GM19467 (cell line): ENCODE measurements around the gene PLPP4.

Source experiments
- ATAC-seq: cut with Tn5 transposase; IDR thresholded peaks from one replicate; pipeline ENCODE4 v1.9.1; 2021; ENCODE audit warnings: mild to moderate bottlenecking, moderate library complexity; ENCODE audit not compliant: unreplicated experiment

The PLPP4 gene

DNA sequence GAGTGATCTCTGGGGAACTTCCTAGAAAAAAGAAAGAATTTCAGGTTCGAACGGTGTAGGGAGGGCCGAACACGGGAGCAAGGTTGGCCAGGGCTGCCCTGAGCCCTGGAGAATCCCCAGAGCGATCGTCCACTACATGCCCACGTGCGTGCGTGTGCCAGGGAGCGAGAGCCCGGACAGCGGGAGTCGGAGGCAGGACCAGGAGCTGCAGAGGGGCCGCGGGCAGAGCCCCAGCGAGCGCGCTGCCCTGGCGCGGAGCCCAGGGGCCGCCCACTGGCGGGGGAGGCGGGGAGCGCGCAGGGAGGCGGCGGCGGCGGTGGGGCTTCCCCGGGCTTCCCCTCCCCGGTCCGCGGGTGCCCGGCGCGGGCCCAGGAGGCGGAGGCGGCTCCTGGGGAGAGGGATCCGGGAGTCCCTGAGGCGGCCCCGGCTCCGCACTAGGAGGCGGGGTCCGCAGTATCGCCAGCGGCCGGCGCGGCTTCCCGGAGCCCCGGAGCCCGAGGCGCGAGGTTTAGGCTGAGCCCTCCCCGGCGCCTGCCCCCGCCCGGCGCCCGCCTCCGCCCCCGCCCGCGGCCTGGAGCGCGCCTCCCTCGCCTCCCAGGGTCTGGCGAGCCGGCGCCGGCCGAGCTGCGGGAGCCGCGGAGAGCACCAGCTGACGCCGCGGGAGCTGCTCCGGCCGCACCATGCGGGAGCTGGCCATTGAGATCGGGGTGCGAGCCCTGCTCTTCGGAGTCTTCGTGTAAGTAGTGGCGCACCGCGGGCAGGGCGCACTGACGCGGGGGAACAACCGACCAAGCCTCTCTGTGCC is at the start of gene PLPP4:
Gene PLPP4 (plus strand): TSS at position 602 of the 805 bp plus-strand sequence. CDS start 79 bp downstream, at position 681.
- ATAC-seq: no peak

DNA sequence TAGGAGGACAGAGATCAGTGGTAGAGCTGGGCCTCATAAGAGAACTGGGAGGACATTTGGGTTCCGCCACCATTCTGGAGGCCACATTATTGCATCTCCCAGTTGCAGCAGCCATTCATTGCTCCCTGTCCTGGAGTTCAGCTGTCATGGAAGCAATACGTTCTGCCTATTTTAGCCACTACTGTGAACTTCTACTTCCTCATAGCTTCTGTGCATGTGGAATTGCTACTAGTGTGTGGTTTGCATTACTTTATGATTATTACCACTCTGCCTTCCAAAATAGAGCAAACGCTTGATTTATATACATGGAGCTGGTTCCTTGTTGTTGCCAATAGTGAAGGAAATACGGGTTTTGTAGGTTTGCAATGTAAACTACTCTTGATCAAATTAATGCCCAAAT is 47.2 kb upstream of the PLPP4 start:
- no peak for ATAC-seq

DNA sequence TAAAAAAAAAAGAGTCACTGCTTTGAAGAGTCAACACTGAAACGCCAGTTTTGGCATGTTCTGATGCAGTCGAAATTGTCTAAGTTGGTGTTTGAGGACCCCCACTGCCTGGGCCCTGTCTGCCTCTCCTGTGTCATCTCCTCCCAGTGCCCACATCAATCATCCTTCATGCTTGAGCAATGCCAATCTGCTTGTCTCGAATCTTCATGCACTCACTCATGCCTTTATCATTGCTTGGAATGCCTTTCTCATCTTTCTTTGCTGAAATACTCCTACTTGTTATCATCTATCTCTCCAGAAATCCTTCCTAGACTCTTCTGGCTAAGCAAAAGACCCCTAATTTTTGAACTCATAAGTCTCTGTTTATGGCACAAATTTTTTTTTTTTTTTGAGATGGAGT is 42.1 kb upstream of the PLPP4 start:
- no peak for ATAC-seq

DNA sequence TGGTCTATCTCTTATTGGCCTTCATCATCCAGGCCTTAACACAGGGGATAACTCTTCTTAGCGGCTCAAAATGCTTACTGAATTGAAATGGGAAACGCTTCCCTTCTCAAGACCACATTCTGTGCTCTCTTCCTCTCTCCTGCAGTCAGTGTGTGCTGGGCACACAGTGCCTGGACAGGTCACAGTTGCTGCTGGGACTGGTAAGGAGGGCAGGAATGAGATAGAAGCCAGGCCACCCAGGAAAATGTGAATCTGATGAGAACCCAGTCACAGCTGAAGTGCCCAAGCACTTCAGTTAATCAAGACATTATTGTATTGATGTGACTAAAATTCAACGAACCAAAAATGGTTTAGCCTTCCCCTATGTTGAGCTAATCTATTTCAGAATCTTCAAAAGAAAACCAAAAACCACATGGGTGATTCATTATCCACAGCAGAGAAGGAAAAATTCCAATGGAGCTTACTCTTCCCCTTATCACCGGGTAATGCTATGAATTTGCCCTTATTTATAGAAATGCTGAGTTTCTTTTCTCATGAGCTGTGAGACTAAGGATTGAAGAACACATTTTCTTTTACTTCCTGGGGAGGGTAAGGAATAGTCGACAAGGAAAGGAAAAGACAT is 41.2 kb upstream of the PLPP4 start:
- no peak for ATAC-seq

DNA sequence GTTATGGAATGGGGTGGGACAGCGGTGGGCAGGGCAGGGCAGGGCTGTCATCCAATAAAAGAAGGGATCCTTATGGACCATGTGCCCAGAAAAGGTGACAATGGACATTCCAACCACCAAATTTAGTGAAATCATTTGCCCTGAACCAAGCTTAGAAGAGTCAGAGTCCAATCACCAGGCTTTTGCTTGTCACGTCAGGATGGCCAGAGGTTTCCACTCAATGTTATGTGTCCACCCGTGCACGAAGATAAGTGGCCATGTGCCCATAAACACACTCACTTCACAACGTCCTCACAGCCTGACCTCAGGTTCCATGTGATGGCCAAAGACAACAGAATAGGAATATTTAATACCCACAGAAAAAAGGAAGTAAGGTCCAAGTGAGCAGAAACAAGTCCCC is 36.6 kb upstream of the PLPP4 start:
- no peak for ATAC-seq

DNA sequence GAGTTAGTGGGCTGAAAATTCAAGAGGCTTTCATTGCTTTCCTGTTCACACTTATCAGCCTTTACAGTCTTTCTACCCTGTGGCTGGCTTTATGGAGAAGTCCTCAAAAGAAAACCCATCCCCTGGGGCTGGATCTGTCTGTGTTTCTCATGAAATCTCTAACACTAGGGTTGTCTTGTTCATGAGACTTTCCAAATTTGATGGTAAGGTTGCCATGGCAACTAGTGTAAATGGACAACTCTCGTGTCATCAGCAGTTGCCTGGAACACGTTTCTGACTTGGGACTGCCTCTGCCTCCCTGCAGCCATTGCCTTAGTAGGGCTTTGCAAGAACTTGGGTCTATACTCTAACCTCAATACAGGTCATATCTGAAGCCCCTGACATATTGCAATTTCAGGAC is 35.8 kb upstream of the PLPP4 start:
- ATAC-seq: no peak

DNA sequence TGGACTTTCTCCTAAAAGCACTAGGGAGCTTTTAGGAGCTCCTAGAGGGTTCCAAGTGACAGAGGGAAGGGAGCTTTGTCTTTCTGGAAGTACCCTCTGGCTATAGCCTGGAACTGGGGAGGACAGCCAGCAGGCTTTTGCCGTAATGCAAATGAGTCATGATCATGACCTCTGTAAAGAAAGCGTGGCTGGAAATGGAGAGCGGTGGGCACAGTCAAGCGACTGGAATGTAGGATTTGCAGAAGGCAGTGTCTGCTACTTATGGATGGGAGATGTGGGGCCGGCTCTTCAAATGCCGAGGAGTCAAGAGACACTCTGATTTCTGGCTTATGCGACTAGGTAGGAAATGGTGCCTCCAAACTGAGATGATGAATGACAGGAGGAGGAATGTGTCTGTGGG is 34.6 kb upstream of the PLPP4 start:
- no peak for ATAC-seq

DNA sequence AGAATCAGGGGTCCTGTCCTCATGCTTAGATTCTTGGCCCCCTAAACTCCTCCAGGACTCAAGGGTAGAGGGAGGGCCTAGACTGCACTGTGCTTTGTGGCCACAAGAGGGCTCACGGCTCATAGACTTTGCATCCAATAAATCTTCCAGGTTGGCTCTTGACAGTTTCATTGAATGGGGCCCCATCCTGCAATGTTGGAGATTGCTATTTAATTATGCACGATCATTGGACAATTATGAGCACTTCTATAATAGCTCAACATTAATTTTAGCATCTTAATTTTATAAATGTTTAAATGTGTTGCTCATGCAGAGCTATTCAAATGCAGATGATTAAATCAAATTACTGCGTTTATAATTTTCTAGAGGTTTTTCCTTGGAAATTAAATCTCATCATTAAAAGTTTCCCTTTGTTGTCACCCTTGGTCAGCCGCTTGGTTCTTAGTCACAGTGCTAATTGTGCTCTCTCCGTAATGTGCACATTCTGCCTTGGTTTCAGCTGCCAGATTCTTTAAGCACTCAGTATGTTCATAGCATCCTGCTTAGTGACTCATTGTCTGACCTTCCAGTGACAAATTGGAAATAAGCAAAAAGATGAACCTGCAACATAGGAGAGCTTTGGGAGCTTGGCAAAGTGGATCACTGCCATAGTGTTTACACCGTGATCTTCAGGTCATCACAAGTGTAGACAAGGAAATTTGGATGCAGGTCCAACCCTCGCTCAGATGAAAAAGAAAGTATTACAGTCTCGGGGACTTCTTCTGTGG is 33.4 kb upstream of the PLPP4 start:
- peak; percentile 73 for ATAC-seq

DNA sequence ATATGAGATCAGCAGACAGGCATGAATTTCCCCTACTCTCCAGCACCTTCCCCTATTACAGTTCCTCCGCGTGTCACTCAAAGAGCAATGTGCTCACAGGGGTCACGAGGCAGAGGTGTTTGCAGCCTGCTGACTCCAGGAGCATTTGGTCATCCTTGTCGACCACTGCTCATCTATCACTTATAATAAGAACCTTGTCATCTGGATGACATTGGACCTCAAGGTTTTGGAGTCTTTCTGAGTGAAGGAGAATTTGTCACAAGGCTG is 32.9 kb upstream of the PLPP4 start:
- no peak for ATAC-seq

DNA sequence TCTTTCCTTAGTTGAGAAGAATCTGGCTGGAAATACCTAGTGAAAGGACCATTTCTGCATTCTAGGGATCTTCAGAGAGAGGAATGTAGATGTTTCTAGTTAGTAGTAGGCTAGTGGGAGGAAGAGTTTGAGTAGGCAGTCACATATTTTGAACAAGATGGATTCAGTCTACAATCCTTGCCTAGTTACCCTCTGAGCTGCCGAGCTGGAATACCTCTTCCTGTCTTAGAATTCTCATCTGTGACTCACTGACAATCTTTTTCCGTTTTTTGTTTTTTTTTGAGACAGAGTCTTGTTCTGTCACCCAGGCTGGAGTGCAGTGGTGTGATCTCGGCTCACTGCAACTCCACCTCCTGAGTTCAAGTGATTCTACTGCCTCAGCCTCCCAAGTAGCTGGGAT is 30.7 kb upstream of the PLPP4 start:
- ATAC-seq: no peak

DNA sequence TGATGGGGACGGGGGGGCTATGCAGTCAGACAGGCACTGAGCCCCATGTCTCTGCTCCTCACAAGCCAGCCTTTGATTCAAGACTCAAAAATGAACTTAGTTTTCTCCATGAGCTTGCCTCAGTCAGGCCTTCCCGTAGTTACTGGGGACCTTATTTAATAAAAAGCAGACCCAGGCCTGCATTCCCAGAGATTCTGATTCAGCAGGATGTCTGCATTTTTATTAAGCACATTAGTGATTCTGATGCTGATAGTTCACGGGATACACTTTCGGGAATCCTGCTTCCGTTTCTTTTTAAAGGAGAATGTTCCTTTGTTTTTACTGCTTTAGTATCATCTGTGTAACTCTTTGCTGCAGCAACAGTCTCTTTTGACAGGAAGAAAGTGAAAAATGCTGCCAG is 28.3 kb upstream of the PLPP4 start:
- ATAC-seq: no peak

DNA sequence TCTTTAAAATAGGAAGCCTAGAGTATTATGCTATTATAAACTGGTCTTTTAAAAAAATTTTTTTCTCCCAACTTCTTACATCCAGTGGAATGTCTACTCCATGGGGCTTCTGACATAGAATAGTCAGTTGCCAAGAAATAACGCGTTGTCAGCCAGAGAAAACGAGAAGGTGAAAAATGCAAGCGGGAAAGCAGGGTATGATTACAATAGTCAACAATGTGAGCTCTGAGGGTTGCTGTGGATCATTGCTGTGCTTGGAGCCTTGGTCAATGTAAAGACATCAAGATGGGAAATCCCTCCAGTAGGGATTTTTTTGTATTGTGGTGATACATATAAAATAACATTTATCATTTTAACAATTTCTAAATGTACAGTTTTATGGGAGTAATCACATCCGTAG is 27.6 kb upstream of the PLPP4 start:
- no peak for ATAC-seq

DNA sequence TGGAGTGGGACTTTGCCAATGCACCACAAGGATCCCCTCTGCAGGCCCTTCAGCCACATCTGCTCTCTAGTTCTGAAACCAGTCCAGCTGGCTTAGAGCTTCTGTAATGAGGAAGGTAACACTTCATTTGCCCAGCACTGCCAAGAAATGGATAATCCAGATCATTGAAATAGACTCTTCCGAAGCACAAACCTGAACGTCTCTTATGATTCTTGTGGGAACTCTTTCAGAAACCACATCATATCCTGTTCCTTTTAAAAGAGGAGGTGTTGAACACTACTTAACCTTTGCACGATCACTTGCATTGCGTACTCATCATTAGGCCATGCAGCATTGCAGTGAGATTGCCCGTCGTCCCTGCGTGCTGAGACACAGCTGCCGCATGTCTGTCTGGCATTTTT is 25.8 kb upstream of the PLPP4 start:
- ATAC-seq: no peak

DNA sequence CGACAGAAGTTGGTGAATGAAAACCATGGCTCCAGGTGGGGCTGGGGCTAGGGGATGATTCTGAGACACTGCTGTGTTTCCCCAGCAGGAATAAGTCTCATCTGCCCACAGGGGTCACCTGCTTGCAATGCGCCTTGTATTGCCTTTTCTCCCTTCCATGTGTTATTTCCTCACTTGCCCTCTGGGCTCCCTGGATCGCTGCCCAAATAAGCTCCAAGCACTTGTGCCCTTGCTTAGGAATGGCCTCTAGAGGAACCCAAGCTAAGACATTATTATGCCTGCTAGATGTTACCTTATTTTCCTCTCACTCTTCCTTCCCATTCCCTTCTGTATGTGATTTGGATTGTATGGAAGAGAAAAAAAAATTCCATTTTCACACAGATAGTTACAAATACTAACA is 24.8 kb upstream of the PLPP4 start:
- ATAC-seq: no peak

DNA sequence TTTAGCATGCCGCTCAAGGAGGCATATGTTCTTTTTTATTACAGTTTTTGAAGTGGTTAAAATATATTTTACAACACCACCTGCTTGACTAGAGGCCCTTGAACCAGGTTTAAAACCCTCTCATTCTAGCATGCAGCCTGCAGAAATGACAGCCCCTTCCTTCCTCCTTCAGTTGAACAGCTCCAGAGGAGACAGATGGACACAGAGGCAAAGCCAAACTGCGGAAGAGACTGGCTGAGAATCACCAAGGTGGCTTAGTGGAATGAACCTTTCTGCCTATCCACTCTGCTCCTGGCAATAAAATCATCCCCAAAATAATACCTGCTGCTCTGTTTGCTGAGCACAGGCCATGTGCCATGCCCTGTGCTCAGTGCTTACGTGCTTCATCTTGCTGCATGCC is 23.9 kb upstream of the PLPP4 start:
- no peak for ATAC-seq

DNA sequence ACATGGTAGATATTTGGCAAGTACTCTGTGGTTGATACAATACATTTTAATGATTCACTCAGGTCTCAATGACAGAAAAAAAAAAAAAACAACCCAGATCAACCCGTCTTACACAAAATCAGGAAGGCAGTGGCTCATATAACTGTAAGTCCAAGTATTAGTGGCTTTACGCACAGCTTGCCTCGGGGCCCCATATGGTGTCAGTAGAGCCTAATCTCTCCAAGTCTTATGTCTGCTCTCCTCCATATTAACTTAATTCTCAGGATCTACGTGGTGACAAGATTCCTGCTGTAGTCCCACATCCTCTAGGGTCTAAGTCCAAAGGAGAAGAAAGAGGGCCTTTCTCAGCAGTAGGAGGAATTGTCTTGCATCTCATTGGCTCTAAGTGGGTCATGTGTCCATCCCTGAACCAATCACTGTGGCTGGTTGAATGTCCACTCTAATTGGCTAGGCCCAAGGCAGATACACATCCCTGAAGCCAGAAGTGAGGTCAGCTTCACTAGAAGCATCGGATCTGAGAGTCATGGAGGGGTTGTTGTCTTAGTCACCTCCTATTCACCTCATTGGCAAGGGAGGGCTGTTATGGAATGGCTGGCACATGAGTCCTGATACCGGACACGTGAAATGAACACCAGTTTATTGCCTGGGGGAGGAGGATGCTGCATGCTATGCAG is 20.5 kb upstream of the PLPP4 start:
- ATAC-seq: no peak

DNA sequence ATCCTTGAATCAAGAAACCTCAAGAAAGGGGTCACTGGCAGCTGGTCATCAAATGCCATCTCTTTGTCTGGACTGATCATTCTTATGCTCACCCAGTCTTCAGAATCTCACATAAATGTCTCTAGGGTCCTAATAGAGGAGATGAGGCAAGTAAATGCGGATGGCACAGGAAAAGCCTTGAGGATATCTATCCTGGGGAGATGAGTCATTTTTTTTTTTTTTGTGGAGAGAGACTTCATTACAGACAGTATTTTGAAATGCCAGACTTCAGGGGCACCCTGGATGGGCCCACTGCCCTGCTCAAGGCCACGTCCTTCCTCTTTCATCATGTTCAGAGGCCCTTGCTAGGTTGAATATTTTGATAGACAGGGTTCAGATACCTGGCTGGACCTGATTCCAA is 19.5 kb upstream of the PLPP4 start:
- ATAC-seq: no peak

DNA sequence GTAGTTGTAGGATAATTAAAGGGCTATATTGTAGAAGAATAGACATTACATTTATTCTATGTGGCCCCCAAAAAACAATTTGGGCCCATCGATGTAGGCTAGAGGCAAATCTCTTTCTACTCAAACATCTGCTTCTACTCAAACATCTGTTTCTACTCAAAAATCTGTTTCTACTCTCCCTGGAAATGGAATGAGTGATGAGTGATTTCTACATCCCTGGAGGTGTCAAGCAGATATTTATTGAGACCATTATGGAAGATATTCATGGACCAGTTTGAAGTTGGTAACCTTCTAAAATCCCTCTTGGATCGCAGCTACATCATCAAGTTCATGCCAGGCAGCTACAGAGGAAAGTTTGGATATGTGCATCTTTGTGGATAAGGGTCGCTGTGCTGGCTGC is 5.1 kb upstream of the PLPP4 start:
- ATAC-seq: no peak

DNA sequence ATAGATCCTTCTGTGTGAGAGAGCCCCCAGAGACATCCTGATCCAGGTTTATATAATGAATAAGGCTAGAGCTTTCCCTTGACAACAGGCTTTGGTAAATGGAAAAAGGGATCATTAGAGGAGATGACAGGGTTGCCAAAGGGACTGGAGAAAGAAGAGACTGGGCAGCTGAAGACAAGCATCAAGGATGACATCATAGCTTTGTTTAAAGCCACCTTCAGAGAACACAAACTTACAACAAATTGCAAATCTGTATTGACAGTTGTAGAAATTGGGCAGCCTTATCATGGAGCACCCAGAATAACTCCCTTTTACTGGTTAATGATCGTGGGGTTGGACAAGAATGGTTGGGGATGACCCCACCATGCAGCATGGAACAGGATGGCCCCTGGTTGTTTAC is 3.7 kb upstream of the PLPP4 start:
- no peak for ATAC-seq

DNA sequence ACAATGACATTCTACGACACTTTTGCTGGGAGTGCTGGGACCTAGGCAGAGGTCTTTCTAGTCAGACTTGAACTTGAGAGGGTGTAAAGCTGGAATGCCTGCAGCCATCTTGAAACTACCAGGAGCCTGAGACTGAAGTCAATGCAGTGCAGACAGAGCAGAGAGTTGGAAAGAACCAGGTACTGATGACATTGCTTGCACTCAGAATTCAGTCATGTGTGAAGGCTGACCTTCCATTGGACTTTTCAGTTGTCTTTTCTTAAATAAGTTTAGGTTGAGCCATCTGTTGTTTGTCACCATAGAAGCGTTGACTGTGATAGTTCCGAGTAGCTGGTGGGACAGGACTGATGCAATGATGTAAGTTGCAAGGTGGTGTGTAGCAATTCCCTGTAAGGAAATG is 3.1 kb upstream of the PLPP4 start:
- no peak for ATAC-seq

DNA sequence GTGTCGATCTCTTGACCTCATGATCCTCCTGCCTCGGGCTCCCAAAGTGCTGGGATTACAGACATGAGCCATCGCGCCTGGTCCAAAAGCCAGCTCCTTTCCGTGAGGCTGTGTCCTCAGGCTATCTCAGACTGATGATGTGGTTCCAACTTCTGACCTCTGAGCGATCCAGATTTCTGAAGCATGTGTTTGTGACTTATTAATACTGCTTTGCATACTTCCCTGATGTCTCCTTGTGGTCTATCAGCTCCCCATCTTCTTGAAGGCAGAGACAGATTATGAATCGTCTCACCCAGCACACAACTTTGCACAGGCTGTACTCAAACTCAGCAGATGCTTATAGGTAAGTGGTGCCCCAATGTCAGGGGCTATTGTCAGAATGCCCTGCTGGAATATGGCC is 2.0 kb upstream of the PLPP4 start:
- ATAC-seq: no peak

DNA sequence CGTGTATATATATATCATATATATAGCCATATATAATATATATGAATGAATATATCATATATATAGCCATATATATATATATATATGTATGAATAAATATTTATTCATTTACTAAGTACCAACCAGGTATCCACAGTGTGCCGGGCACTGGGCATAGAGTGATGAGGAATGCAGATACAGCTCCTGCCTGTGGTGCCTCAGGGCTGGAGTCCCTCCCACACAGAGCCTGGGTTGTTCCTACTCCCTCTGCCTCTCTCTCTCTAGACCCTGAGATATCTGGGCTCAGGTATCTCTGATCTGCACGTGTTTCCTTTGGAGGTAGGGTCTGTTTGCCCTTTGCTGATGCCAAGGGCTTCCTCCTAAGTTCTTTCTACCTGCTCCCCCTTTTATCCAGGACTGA is 1.4 kb upstream of the PLPP4 start:
- no peak for ATAC-seq
